Muscle of leg (tissue), 11 donors: ENCODE results near the gene FOXL3. TPM values are rescaled to one million over a fixed set of nuclear protein-coding genes. Genes with fewer than 3 reads are reported as not detected.
"Not testable (repeated sequence)": the region's sequence is repeated elsewhere in the genome, so short reads cannot be mapped to it uniquely, and the experiment has no call there.

Source experiments
- DNase-seq: peaks from one replicate; pipeline ENCODE4 v3.0.0; 2013
- H3K27ac ChIP-seq: one replicate; pipeline ENCODE4 v1.5.1; 2013; ENCODE audit warnings: mild to moderate bottlenecking, low read length, control low read depth
- H3K27me3 ChIP-seq: one replicate; pipeline ENCODE4 v1.6.1; 2013; ENCODE audit warnings: low read length; ENCODE audit not compliant: control insufficient read depth, insufficient read depth
- H3K36me3 ChIP-seq: one replicate; pipeline ENCODE4 v1.6.1; 2013; ENCODE audit warnings: low read length; ENCODE audit not compliant: control insufficient read depth, insufficient read depth
- H3K4me1 ChIP-seq: one replicate; pipeline ENCODE4 v1.6.1; 2013; ENCODE audit warnings: low read length; ENCODE audit not compliant: control insufficient read depth, insufficient read depth
- H3K4me3 ChIP-seq: one replicate; pipeline ENCODE4 v1.5.1; 2013; ENCODE audit warnings: low read length, control low read depth
- H3K9me3 ChIP-seq: replicated peaks from 2 replicates; pipeline ENCODE4 v1.6.1; 2013; ENCODE audit warnings: low read depth, low read length; ENCODE audit not compliant: control insufficient read depth
- WGBS: methylation state at CpG from one replicate; pipeline ENCODE4 v1.1.5; 2013; ENCODE audit warnings: missing lambda C conversion rate; ENCODE audit not compliant: insufficient coverage; 5-methylcytosine and 5-hydroxymethylcytosine counted together
- polyA plus RNA-seq, 8 donors: library from polyadenylated mRNA; unstranded; fragments of 120-200 nt; gene quantifications; one replicate each; pipeline versions ENCODE4 v1.2.1 to v1.2.3, GENCODE V29; 2013; ENCODE audit warnings: inconsistent platforms in 1 of 8, low replicate concordance in 1 of 8; ENCODE audit not compliant: insufficient read length in 8 of 8, insufficient read depth in 1 of 8
- total RNA-seq: library from RNA; stranded (reverse); fragments of 120-200 nt; gene quantifications from one replicate; pipeline ENCODE4 v1.2.4, GENCODE V29; 2013

FOXL3 gene
- total and polyA plus RNA-seq, 9 donors, result not detected

DNA sequence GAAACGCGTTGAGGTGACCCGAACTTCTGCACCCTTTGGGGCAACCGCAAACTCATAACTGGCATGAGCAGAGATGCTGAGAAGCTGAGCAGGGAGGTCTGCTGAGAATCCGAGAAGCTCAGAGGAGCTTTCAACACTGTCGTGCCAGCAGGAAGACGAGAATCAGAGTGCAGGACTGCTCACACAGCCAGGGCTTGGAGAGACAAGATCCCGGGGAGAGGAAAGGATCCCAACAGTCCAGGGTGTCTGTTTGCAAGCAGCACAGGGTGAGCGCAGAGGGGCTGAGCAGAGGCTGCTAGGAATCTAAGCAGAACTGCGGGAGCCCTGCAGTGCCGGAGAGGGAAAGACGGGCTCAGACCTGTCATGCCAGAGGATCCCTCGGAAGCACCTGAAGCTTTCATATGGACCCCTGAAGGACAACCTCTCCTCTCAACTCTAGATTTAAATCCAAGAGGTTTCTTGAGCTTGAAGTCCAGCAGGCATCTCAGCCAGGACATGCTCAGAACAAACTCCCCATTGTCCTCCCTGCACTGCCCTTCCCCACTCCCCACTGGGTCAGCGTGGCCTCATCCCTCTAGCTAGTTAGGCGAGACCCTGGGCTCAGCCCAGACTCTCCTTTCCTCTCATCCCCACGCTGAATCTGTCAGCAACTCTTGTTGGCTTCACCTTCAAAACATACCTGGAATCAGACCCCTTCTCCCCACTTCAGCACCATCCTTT, 40.7 kb downstream of the FOXL3 start:
- H3K4me1 ChIP-seq, result peaks cover 20% of the 10 kb centered on the region
- DNase-seq, result no peak
- no peak overlapping the region for H3K27ac ChIP-seq
- WGBS, result 76% methylated on average over 15 of the region's 16 CpGs
- H3K27me3 ChIP-seq, result peaks cover 10% of the 10 kb centered on the region
- no peak overlapping the region for H3K4me3 ChIP-seq
- peaks cover 3% of the 10 kb centered on the region for H3K9me3 ChIP-seq
- H3K36me3 ChIP-seq, result no peaks in the 10 kb centered on the region

DNA sequence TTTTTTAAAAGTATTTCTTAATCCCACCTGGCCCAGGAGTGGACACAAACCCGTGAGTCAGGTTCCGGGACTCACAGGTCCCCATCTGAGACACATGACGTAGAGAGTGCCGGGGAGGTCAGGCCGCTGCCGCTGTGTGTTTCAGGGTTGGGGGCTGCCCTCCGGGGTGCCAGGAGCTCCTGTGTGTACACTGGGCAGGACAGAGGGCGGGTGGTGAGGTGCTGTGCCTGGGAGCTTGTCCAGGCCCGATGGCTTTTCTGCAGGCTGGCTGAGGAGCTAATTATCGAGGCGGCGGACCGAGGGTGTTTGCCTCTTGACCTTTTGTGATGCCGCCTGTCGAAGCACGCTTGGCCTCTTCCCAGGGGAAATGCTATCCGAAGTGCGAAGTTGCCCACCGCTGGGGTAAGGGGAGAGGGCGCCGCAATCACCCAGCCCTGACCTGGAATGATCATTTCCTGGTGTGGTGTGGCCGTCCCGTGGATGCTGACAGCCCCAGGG, 42.1 kb downstream of the FOXL3 start:
- H3K27ac ChIP-seq, result no peak overlapping the region

DNA sequence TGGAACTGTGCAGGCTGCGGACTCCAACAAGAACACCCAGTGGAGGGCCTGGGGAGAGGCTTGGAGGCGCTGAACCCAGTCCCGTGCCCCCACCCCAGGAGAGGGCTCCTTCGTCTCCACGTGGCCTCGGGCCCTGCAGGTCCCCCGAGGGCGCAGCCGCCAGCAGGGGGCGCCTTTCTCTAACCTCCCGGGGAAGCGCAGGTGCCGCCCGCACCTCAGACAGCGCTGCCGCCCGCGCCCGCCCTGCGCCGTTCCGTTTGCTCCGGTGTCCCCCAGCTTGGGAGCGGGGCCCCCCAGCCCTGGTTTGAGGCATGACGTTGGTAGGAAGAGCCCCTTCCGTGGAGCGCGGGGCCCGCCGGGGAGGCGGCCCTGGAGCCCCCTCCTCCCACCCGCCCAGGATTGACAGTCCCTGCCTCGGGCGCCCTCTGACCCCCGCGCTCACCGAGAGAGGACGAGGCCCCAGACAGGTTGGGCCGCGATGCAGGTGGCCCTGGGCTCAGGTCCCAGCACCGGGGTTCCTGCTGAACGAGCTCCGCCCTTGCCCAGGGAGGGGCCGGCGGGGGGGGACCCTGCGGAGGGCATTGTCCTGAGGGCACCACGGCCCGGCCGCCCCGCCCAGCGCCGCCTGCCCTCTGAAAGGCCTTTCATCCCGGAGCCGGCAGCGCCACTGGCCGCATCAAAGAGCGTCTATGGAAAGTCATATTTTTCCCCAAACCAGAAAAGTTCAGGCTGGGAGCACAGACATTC, 42.8 kb downstream of the FOXL3 start:
- DNase-seq, result peak; percentile 72
- no peaks in the 10 kb centered on the region for H3K36me3 ChIP-seq
- H3K4me3 ChIP-seq, result peak overlapping the region; percentile 37
- WGBS, result 1% methylated on average over 47 of the region's 57 CpGs
- H3K27ac ChIP-seq, result peak overlapping the region; percentile 80
- peaks cover 20% of the 10 kb centered on the region for H3K4me1 ChIP-seq
- H3K27me3 ChIP-seq, result peaks cover 8% of the 10 kb centered on the region
- H3K9me3 ChIP-seq, result no peaks in the 10 kb centered on the region

More for the DNA sequence above, 42.1 kb downstream of the FOXL3 start:
- H3K36me3 ChIP-seq, result no peaks in the 10 kb centered on the region
- peaks cover 20% of the 10 kb centered on the region for H3K4me1 ChIP-seq
- peaks cover 10% of the 10 kb centered on the region for H3K27me3 ChIP-seq
- no peak overlapping the region for H3K4me3 ChIP-seq
- 60% methylated on average over 22 of the region's 23 CpGs for WGBS
- no peak for DNase-seq
- H3K9me3 ChIP-seq, result no peaks in the 10 kb centered on the region

DNA sequence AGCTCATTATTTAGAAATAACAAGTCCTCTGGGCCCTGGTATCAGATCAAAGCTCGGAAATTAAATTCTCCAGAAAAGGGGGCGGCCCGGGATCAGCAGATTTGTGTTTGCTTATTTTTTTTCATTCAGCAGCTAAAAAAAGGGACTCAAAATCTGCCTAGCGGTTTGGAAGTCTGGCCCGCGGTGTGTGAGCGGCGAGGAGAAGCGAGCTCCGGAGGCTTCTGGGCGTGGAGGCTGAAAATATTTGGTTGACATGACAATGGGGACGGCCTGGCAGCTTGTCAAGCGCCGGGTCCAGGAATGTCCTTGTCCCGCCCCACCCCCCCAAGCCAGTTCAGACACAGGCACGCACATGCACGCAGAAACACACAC, 43.4 kb downstream of the FOXL3 start:
- Histone ChIP-seq H3K36me3 (no peaks in the 10 kb centered on the region), H3K4me1 (peaks cover 20% of the 10 kb centered on the region), H3K9me3 (no peaks in the 10 kb centered on the region), H3K27ac (peak overlapping the region; percentile 80), H3K4me3 (peak overlapping the region; percentile 37), H3K27me3 (peaks cover 8% of the 10 kb centered on the region)
- DNase-seq, result peak; percentile 91
- WGBS, result 6% methylated on average over 10 of the region's 17 CpGs

DNA sequence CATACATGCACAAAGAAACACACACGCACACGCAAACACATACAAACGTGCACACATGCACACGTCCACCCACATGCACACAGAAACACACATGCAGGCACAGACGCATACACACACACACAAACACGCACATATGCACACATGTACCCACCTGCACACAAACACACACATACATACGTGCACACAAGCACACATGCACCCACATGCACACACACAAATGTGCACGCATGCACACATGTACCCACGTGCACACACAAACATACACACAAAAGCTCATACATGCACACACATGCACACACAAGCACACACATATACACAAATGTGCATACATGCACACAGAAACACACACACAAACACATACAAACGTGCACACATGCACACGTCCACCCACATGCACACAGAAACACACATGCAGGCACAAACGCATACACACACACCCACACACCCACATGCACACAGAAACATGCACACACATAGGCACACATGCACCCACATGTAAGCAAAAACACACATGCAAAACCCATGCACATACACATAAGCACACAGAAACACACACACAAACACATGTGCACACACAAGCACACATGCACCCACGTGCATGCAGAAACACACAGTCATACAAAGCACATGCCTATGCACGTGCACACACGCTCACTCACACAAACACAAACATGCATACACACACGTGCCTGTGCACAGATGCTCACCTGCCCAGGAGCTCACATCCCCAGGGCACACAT, 44.8 kb downstream of the FOXL3 start:
- no peak overlapping the region for H3K4me3 ChIP-seq
- H3K36me3 ChIP-seq, result no peaks in the 10 kb centered on the region
- peaks cover 13% of the 10 kb centered on the region for H3K27me3 ChIP-seq
- peaks cover 20% of the 10 kb centered on the region for H3K4me1 ChIP-seq
- WGBS, result 85% methylated on average over 16 of the region's 16 CpGs
- H3K9me3 ChIP-seq, result no peaks in the 10 kb centered on the region
- H3K27ac ChIP-seq, result no peak overlapping the region
- no peak for DNase-seq

DNA sequence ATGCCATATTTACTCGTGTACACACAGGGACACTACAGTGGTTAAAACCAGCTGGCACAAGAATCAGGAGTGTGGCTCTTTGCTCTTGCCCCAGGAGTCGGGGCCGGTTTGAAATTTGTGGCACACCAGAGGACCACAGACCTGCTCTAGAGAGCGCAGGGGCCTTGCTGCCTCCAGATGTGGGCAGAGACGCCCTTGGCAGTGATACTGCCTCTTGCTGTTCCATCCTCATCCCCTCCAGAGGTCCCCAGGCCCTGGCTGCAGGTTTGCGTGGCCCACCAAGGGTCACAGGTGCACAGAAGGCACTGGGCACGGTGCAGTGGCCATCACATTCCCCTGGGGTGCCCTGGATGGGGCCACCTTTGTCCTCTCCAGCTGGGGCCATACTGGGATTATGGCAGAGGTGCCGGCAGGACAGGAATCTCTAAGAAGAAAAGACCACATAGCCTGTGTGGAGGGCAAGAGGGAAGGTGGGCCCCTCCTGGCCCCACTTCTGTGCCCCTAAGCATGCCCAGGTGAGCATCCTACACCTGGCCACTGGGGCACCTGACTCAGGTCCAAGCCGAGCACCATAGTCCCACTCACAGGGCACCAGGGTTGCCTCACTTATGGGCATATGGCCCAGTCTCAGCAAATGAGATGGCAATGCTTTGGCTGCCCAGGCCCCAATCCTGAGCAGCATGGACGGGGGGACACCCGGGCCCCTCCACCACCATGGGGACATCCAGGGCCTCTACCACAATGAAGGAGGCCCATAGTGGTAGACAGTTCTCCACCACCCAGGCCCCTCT, 45.6 kb downstream of the FOXL3 start:
- Histone ChIP-seq H3K27ac (no peak overlapping the region), H3K9me3 (no peaks in the 10 kb centered on the region), H3K36me3 (no peaks in the 10 kb centered on the region), H3K4me3 (no peak overlapping the region), H3K27me3 (peaks cover 15% of the 10 kb centered on the region), H3K4me1 (peaks cover 24% of the 10 kb centered on the region)
- DNase-seq, result no peak
- WGBS, result 78% methylated on average over 9 of the region's 11 CpGs

DNA sequence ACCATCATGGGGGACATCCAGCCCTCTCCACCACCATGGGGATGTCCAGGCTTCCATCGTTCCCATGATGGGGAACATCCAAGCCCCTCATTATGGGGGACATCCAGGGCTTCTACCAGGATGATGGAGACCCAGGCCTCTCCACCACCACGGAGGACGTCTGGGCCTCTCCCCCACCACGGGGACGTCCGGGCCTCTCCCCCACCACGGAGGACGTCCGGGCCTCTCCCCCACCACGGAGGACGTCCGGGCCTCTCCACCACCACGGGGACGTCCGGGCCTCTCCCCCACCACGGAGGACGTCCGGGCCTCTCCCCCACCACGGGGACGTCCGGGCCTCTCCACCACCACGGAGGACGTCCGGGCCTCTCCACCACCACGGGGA, 46.2 kb downstream of the FOXL3 start:
- H3K36me3 ChIP-seq, DNase-seq, H3K4me3 ChIP-seq, H3K9me3 ChIP-seq, H3K27ac ChIP-seq: not testable (repeated sequence)
- peaks cover 30% of the 10 kb centered on the region for H3K4me1 ChIP-seq
- WGBS, result 95% methylated on average over 9 of the region's 25 CpGs
- H3K27me3 ChIP-seq, result peaks cover 11% of the 10 kb centered on the region

DNA sequence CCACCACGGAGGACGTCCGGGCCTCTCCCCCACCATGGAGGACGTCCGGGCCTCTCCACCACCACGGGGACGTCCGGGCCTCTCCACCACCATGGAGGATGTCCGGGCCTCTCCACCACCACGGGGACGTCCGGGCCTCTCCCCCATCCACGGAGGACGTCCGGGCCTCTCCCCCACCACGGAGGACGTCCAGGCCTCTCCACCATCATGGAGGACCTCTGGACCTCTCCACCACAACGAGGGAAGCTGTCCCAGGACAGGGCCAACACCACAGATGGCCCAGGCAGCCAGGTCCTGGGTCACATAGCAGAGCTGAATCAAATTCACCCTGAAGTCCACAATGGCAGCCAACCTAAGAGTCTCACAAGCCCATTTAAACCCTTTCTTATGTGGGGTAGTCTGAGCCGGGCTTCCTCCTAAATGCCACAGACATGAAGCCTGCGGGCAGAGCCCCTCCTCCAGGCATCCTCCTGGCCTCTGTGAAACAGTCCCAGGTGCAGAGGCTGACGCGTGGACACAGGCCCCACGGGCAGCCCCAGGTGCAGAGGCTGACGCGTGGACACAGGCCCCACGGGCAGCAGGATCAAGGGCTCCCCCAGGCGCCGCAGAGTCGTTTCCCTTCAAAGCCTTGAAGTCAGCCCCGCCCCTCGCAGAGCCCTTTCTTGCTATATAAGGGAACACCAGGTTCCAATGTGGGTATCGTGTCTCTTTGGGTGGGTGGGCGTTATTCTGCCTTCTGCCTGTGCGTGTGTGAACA, 47.0 kb downstream of the FOXL3 start:
- peaks cover 37% of the 10 kb centered on the region for H3K4me1 ChIP-seq
- no peak for DNase-seq
- WGBS, result 62% methylated on average over 29 of the region's 34 CpGs
- H3K4me3 ChIP-seq, result no peak overlapping the region
- H3K9me3 ChIP-seq, result no peaks in the 10 kb centered on the region
- no peaks in the 10 kb centered on the region for H3K36me3 ChIP-seq
- no peak overlapping the region for H3K27ac ChIP-seq
- peaks cover 11% of the 10 kb centered on the region for H3K27me3 ChIP-seq

DNA sequence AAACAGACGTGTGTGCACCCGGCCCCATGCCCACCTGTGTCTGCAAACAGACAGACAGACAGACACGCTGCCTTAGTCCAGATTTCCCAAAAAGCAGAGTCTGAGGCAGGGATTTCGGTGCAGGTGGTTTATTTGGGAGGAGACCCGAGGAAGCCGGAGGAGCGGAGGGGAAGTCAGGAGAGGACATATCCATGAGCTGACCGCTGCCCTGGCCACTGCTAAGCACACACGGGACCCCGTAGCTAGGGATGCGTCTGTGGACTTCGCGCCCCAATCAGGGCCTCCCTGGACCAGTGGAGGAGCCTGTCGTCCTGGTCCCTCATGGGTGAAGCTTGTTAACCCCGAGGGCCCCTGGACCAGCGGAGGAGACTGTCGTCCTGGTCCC, 47.6 kb downstream of the FOXL3 start:
- Histone ChIP-seq H3K27ac (no peak overlapping the region), H3K4me1 (peaks cover 38% of the 10 kb centered on the region), H3K36me3 (no peaks in the 10 kb centered on the region), H3K9me3 (no peaks in the 10 kb centered on the region), H3K27me3 (peaks cover 9% of the 10 kb centered on the region), H3K4me3 (no peak overlapping the region)
- DNase-seq, result no peak
- 60% methylated on average over 15 of the region's 17 CpGs for WGBS
